IgD-negative memory B cell (primary cell): ENCODE measurements around the gene KIF4A. TPM values are rescaled to one million over a fixed set of nuclear protein-coding genes. Genes with fewer than 3 reads are reported as not detected.
"Not testable (repeated sequence)": the region's sequence is repeated elsewhere in the genome, so short reads cannot be mapped to it uniquely, and the experiment has no call there.

Experiments
- H3K27ac Mint-ChIP-seq, 3 donors: one replicate each; pipeline ENCODE4 v1.8.0; 2020 to 2022; ENCODE audit warnings: mild to moderate bottlenecking in 3 of 3, mixed read lengths in 3 of 3, moderate library complexity in 1 of 3
- H3K27me3 Mint-ChIP-seq: one replicate; pipeline ENCODE4 v1.8.0; 2021; ENCODE audit warnings: mixed read lengths
- H3K36me3 Mint-ChIP-seq: one replicate; pipeline ENCODE4 v1.8.0; 2020; ENCODE audit warnings: mild to moderate bottlenecking, mixed read lengths
- H3K4me1 Mint-ChIP-seq, 3 donors: one replicate each; pipeline ENCODE4 v1.8.0; 2020 to 2022; ENCODE audit warnings: mixed read lengths in 3 of 3, mild to moderate bottlenecking in 1 of 3
- H3K4me3 Mint-ChIP-seq, 4 donors: one replicate each; pipeline ENCODE4 v1.8.0; 2020 to 2022; ENCODE audit warnings: mild to moderate bottlenecking in 4 of 4, mixed read lengths in 4 of 4, moderate library complexity in 3 of 4
- H3K9me3 Mint-ChIP-seq, 3 donors: one replicate each; pipeline ENCODE4 v1.8.0; 2020 to 2021; ENCODE audit warnings: mixed read lengths in 3 of 3, mild to moderate bottlenecking in 1 of 3
- polyA plus RNA-seq: library from polyadenylated mRNA; unstranded; fragments of 300-500 nt; fragmentation: Illumina TruSeq; gene quantifications from one replicate; pipeline ENCODE4 v1.2.3, GENCODE V29; 2021

KIF4A gene, protein sequence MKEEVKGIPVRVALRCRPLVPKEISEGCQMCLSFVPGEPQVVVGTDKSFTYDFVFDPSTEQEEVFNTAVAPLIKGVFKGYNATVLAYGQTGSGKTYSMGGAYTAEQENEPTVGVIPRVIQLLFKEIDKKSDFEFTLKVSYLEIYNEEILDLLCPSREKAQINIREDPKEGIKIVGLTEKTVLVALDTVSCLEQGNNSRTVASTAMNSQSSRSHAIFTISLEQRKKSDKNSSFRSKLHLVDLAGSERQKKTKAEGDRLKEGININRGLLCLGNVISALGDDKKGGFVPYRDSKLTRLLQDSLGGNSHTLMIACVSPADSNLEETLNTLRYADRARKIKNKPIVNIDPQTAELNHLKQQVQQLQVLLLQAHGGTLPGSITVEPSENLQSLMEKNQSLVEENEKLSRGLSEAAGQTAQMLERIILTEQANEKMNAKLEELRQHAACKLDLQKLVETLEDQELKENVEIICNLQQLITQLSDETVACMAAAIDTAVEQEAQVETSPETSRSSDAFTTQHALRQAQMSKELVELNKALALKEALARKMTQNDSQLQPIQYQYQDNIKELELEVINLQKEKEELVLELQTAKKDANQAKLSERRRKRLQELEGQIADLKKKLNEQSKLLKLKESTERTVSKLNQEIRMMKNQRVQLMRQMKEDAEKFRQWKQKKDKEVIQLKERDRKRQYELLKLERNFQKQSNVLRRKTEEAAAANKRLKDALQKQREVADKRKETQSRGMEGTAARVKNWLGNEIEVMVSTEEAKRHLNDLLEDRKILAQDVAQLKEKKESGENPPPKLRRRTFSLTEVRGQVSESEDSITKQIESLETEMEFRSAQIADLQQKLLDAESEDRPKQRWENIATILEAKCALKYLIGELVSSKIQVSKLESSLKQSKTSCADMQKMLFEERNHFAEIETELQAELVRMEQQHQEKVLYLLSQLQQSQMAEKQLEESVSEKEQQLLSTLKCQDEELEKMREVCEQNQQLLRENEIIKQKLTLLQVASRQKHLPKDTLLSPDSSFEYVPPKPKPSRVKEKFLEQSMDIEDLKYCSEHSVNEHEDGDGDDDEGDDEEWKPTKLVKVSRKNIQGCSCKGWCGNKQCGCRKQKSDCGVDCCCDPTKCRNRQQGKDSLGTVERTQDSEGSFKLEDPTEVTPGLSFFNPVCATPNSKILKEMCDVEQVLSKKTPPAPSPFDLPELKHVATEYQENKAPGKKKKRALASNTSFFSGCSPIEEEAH
- polyA plus RNA-seq = not detected

DNA sequence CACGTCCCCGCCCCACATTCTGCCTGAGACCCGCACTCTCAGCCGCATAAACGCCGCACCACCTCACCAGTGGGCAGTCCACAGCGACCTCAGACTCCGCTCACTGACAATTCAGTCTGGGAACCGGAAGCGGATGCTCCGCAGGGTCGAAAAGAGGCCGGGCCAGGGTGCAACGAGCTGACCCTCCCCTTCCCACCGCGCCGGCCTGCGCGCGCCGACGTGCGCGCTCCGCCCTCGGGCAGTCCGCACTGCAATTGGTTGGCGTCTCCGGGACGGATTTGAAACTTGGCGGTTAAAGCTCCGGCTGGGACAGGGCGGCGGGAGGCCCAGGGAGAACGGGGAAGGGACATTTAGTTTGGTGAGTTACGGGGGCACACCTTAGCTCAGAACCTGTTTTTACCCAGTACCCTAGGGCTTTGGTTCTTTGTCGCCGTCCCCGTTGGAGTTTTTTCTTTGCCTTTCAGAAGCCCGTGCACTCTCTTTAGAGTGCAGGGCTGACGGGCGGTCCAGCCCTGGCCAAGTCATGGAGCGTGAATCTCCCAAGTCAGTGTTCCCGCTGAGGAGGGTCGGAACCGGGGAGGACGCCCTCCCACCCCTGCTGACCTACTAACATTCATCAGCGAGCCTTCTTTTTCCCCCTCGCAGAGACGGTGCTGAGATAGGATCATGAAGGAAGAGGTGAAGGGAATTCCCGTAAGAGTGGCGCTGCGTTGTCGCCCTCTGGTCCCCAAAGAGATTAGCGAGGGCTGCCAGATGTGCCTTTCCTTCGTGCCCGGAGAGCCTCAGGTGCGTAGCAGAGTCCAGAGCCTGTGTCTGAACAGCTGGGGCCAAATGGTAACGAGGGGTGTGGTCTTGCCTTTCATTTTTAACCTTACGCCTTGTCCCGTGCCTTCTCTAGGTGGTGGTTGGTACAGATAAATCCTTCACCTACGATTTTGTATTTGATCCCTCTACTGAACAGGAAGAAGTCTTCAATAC lies at the start of gene KIF4A, which contains the start of gene PDZD11:
Gene KIF4A (plus strand): TSS at position 312 of the 978 bp plus-strand sequence. CDS start 355 bp downstream, at position 667.
Gene PDZD11 (minus strand): TSS at position 135 of the 978 bp plus-strand sequence. CDS start 586 bp downstream, outside the sequence.
- Mint-ChIP-seq H3K9me3 (no peaks in the 10 kb centered on the region), H3K4me3 (peak within 1 kb of the TSS; percentile 73 to 95 (median 89)), H3K36me3 (no peaks in the 10 kb centered on the region), H3K4me1 (peaks cover 3 to 12% (median 10%) of the 10 kb centered on the region in 3 donors), H3K27ac (peak within 1 kb of the TSS; percentile 31 to 87 (median 56)), H3K27me3 (peaks cover 6% of the 10 kb centered on the region)

DNA sequence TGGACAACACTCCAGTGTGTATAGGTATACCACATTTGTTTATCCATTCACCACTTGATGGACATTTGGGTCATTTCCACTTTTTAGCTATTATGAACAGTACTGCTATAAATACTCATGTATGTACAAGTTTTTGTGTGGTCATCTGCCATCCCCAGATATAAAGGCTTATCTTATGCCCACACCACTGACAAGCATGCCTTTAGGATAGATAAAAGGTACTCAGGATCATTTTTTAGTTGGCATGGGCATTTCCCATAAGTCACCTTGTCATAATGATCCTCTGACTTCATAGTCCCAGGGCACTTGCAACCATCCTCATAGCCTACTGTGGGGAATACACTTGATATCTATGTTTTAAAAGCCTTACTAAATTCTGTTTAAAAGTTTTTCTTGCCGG lies 49.2 kb upstream of the KIF4A start:
- Mint-ChIP-seq H3K27me3 (no peaks in the 10 kb centered on the region), H3K27ac (peak overlapping the region in 1 of 3 donors; percentile 53), H3K4me1 (no peaks in the 10 kb centered on the region), H3K4me3 (no peak overlapping the region), H3K36me3 (peaks cover 1% of the 10 kb centered on the region), H3K9me3 (no peaks in the 10 kb centered on the region)

DNA sequence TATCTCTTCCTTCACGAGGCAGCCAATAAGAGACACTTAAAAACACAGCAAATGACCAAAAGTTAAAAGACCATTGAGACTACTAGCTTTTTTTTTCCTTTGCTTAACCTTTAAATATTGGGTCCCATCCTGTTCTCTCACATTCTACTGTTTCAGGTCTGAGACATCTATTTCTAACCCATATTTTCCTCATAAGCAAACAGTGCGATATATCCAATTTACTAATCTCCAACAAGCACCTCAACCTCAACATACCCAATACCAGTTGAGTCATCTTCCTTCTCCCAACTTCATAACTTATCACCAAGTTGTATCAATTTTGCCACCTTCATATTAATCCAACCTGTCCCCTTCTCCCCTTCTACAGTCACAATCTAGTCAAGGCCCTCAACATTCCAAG lies 48.4 kb upstream of the KIF4A start:
- no peak overlapping the region for H3K4me3 Mint-ChIP-seq
- H3K4me1 Mint-ChIP-seq = no peaks in the 10 kb centered on the region
- H3K9me3 Mint-ChIP-seq = no peaks in the 10 kb centered on the region
- peaks cover 1% of the 10 kb centered on the region for H3K36me3 Mint-ChIP-seq
- no peak overlapping the region for H3K27ac Mint-ChIP-seq
- no peaks in the 10 kb centered on the region for H3K27me3 Mint-ChIP-seq

DNA sequence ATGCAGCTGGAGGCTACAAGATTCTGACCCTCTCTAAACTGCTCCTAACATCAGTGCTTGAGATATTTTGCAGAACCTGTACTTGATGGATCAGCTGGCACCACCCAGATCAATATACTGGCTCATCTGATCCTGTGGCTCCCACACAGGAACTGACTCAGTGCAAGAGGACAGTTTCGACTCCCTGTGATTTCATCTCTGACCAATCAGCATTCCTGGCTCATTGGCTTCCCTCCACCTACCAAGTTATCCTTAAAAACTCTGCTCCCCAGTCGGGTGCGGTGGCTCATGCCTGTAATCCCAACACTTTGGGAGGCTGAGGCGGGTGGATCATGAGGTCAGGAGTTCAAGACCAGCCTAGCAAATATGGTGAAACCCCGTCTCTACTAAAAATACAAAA lies 46.3 kb upstream of the KIF4A start:
- not testable (repeated sequence) for H3K4me1 Mint-ChIP-seq, H3K4me3 Mint-ChIP-seq, H3K27me3 Mint-ChIP-seq, H3K27ac Mint-ChIP-seq, H3K36me3 Mint-ChIP-seq, H3K9me3 Mint-ChIP-seq

DNA sequence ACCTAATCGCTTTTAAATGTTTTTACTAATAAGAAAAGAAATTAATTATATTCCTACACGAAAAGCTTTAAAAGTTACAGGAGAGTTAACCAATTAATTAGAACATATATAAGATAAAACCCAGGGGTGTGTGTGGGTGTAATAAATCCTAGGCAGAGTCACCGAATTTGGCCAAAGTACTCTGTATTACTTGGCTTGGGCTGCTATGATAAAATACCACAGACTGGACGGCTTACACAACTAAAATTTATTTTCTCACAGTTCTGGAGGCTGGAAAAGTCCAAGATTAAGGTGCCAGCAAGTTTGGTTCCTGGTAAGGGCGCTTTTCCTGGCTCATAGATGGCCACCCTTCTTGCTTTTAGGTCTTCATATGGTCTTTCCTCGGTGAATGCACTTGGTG lies 45.0 kb upstream of the KIF4A start:
- no peaks in the 10 kb centered on the region for H3K9me3 Mint-ChIP-seq
- no peak overlapping the region for H3K27ac Mint-ChIP-seq
- no peaks in the 10 kb centered on the region for H3K27me3 Mint-ChIP-seq
- H3K36me3 Mint-ChIP-seq = peaks cover 1% of the 10 kb centered on the region
- H3K4me1 Mint-ChIP-seq = no peaks in the 10 kb centered on the region
- no peak overlapping the region for H3K4me3 Mint-ChIP-seq

DNA sequence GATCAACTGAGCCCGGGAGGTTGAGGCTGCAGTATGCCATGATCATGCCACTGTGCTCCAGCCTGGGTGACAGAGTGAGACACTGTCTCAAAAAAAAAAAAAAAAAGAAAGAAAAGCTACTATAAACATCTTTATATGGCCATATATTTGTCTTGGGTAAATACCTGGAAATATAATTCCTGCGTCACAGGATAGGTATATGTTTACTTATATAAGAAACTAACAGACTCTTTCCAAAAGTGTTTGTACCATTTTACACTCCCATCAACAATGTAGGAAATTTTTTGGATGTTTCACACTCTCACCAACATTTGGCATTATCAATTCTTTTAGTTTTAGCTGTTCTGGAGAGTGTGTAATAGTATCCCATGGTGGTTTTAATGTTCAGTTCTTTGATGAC lies 42.7 kb upstream of the KIF4A start:
- Mint-ChIP-seq H3K4me3 (no peak overlapping the region), H3K27me3 (no peaks in the 10 kb centered on the region), H3K9me3 (no peaks in the 10 kb centered on the region), H3K4me1 (no peaks in the 10 kb centered on the region), H3K36me3 (peaks cover 1% of the 10 kb centered on the region), H3K27ac (no peak overlapping the region)

DNA sequence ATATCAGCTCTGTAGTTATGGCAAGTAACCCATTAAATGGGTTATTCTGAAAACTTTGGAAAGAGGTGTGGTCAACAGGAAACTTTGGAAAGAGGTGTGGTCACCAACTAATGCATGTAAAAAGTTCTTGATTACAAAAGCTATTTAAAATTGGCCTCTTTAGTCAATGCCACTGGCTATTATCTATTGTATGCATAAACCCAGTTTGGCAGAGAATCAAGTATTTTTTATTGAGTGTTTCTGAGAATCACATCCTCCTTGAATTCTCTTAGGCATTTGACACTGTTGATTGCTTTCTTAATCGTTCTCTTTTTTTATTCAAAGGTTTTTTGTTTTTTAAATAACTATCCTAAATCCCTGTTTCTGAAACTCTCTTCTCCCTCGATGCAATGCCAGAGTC lies 37.4 kb upstream of the KIF4A start:
- H3K4me1 Mint-ChIP-seq = no peaks in the 10 kb centered on the region
- no peaks in the 10 kb centered on the region for H3K36me3 Mint-ChIP-seq
- H3K27me3 Mint-ChIP-seq = no peaks in the 10 kb centered on the region
- no peak overlapping the region for H3K4me3 Mint-ChIP-seq
- no peaks in the 10 kb centered on the region for H3K9me3 Mint-ChIP-seq
- H3K27ac Mint-ChIP-seq = no peak overlapping the region

DNA sequence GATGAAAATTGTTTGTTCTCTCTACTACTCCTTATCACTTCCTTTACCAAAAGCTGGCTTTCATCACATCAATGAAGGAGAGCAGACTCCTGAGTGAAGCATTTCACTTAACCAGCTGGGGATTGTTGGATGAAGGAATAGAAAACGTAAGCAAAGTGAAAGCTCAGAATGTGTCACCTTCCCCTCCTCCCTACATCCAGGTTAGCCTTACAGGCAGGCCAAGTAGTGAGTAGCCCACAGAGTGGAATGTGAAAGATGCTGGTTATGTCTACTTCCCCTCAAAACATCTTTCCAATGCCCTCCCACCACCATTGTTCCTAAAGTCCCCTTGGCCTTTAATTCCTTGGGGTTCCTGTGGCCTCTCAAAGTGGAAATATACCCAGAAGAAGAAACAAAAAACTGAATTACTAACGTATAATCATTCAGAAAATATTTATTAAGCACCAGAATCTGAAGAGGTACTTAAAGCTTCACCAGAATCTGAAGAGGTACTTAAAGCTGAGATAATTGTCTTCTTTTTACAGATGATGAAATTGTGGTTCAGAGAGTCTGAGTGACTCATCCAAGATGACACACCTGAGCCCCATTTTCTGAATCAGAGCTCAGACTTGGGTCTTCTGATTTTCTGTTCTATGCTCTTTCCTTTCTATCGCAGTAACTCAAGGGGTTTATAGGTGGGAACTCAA lies 36.4 kb upstream of the KIF4A start:
- Mint-ChIP-seq H3K9me3 (no peaks in the 10 kb centered on the region), H3K27ac (no peak overlapping the region), H3K4me3 (no peak overlapping the region), H3K4me1 (no peaks in the 10 kb centered on the region), H3K36me3 (no peaks in the 10 kb centered on the region), H3K27me3 (no peaks in the 10 kb centered on the region)

DNA sequence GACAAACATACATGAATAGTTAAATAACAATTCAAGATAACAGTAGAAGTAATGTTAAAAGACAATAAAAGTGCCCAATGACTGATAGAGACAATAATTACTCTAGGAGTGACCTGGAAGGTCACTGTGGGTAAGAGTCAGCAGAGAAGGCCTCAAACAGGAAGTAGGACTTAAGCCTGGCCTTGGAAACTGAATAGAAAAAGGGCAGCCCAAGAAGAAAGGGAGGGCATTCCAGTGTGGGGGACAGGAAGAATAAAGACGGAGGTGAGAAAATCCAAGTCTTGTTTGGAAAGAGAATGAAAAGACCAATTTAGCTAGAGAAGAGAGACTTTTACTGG lies 35.9 kb upstream of the KIF4A start:
- Mint-ChIP-seq H3K27me3 (no peaks in the 10 kb centered on the region), H3K4me3 (no peak overlapping the region), H3K9me3 (no peaks in the 10 kb centered on the region), H3K4me1 (no peaks in the 10 kb centered on the region), H3K36me3 (no peaks in the 10 kb centered on the region), H3K27ac (no peak overlapping the region)

DNA sequence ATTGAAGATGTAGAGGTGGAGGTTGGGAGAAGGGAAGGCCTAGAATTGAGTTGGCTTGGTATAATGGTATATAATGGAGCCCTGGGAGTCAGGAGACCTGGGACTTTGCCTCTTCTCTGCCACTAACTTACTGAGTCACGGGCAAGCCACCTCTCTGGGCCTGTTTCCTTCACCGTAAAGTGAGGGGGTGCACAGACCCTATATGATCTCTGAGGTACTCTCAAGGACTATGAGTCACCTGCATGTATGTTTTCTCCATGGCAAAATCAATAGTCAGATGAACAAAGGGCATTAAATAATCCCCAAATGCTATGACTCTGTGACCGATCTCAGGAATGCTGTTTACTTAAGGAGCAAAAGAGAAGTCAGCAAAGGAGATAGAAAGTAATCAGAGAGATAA lies 35.0 kb upstream of the KIF4A start:
- no peaks in the 10 kb centered on the region for H3K9me3 Mint-ChIP-seq
- H3K4me1 Mint-ChIP-seq = no peaks in the 10 kb centered on the region
- no peaks in the 10 kb centered on the region for H3K27me3 Mint-ChIP-seq
- no peaks in the 10 kb centered on the region for H3K36me3 Mint-ChIP-seq
- H3K4me3 Mint-ChIP-seq = no peak overlapping the region
- peak overlapping the region in 1 of 3 donors; percentile 14 for H3K27ac Mint-ChIP-seq

DNA sequence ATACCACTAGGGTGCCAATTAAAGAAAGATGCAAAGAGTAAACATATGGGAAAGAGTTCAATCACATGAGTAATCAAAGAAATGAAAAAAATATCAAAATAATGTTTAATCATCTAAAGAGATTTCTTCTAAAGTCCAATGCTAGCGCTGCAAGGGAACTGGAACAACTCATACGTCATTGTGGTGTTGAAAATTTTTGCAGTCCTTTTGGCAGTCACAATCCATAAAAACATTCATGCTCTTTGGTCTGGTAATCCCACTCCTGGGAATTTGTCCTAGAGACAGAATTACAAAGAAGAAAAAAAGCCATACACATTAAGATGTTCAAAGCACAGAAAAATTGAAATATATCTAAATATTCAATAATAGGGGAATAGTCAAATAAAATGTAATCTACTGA lies 34.5 kb upstream of the KIF4A start:
- no peak overlapping the region for H3K4me3 Mint-ChIP-seq
- no peaks in the 10 kb centered on the region for H3K4me1 Mint-ChIP-seq
- H3K27me3 Mint-ChIP-seq = no peaks in the 10 kb centered on the region
- H3K9me3 Mint-ChIP-seq = no peaks in the 10 kb centered on the region
- H3K36me3 Mint-ChIP-seq = no peaks in the 10 kb centered on the region
- H3K27ac Mint-ChIP-seq = no peak overlapping the region

DNA sequence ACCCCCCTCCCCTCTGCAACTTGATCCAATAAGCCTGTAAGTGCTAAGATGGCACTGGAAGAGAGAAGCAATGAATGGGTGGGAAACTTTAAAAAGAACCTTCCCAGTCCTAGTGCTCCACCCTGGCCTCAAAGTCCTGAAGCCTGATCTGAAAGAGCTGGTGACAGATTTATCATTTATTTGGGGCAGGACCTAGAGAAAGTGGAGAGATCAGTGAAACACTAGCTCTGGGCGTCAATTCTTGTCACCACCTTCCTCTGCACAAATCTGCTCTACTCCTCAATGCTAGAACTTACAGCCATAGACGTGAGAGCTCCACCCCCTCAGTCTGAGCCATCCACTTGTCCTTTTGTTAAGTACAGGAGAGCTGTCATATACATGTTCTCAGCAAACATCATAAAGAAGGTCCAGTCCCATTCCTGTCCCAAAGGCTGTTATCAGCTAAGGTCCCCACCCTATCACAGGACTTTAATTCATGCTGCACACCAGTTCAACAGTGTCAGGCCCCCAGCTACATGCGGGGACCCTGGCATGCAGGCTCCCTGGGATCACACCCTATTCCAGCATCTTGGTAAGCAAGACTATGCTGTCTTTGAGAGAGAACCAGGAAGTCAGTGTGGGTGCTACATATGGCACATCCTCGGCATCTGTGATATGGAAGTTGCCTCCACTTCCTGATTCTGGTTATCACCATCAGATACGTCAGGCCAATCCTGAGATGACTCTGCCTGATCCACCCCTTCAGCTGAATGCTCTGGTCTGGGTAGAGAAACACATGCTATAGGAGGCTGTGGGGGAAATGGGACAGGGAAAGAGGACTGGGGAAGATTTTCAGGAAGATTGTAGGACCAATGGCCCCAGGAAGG lies 32.2 kb upstream of the KIF4A start:
- H3K27ac Mint-ChIP-seq = no peak overlapping the region
- no peaks in the 10 kb centered on the region for H3K4me1 Mint-ChIP-seq
- no peaks in the 10 kb centered on the region for H3K9me3 Mint-ChIP-seq
- H3K4me3 Mint-ChIP-seq = no peak overlapping the region
- H3K36me3 Mint-ChIP-seq = no peaks in the 10 kb centered on the region
- H3K27me3 Mint-ChIP-seq = no peaks in the 10 kb centered on the region

DNA sequence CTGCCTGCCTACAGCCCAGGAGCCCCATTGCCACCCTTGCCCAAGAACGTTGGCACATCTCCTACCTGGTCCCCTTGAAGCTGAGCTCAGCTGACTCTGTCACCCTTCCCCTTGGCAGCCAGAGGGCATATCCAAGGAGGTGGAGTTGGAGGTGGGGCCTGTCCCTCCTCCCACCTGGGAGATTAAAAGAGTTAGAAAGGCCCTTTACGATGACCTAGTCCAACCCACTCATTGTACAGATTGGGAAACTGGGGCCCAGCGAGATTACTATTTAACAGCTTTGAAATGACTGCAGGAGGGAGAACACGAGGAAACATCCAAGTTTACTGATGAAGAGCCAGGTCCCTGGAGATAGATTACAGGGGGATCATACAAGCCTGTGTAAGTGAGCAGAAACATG lies 29.8 kb upstream of the KIF4A start, which contains the start of gene P2RY4:
Gene P2RY4 (minus strand): TSS at position 101 of the 400 bp plus-strand sequence. CDS start 580 bp downstream, outside the sequence.
- Mint-ChIP-seq H3K27me3 (no peaks in the 10 kb centered on the region), H3K4me1 (no peaks in the 10 kb centered on the region), H3K27ac (no peak within 1 kb of the TSS), H3K36me3 (peaks cover 1% of the 10 kb centered on the region), H3K4me3 (no peak within 1 kb of the TSS), H3K9me3 (no peaks in the 10 kb centered on the region)
